ENCODE data around the gene TRAPPC14. TPM values are rescaled to one million over a fixed set of nuclear protein-coding genes. Genes with fewer than 3 reads are reported as not detected.

TRAPPC14 gene
- total and polyA plus RNA-seq, 2 of the 13 experiments (the other 11 are each of a cell fraction or from before 2014, with no cell fraction given), result 4.7 to 9.6 TPM

DNA sequence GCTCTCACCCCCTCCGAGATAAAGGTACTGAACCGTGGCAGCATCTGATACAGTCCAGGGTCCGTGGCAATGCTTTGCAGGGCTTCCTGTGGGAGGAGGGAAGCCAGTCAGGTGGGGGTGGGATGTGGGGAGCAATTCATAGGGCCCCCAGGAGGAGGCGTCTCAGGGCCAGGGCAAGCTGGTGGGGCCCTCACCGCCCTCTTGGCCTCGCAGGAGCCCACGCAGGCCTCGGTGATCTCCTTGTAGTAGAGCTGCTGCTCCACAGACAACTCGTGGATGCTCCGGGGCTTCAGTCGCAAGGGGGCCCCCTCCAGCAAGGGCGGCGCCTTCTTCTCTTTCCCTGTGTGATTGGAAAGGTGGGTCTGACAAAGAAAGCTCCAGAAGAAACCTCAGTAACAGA, 46.6 kb downstream of the TRAPPC14 start:
- Histone ChIP-seq H3K4me3 (replicated peaks in 1 of 3; ENCODE audit: insufficient read depth in 1 of 3, low read depth in 2 of 3, low read length in 3 of 3) (no peak overlapping the region), H2AFZ (ENCODE audit: low read length) (no peak overlapping the region), H3K4me1 (ENCODE audit: insufficient read depth, low read length) (peaks cover 22% of the 10 kb centered on the region), H3K79me2 (ENCODE audit: insufficient read depth, low read length) (no peaks in the 10 kb centered on the region), H3K9ac (ENCODE audit: insufficient read depth, low read depth, low read length) (no peak overlapping the region), H4K20me1 (ENCODE audit: insufficient read depth, low read length) (no peaks in the 10 kb centered on the region), H3K9me3 (ENCODE audit: low read length) (no peaks in the 10 kb centered on the region), H3K4me2 (ENCODE audit: low read depth, low read length) (no peak overlapping the region), H3K27ac (ENCODE audit: extremely low read length, insufficient read depth, low read length) (no peak overlapping the region), H3K27me3 (ENCODE audit: control insufficient read depth in 1 of 2, insufficient read depth in 2 of 2, low read length in 2 of 2) (no peaks in the 10 kb centered on the region), H3K36me3 (replicated peaks in 1 of 2; ENCODE audit: control insufficient read depth in 1 of 2, insufficient read depth in 2 of 2, low read length in 2 of 2) (peaks cover 6 to 33% of the 10 kb centered on the region in 2 experiments; a peak in 4 of 5 replicates)
- peak; percentile 16; the same call in 1 of the 3 replicates for ATAC-seq
- in situ Hi-C loops (cut with HindIII; ENCODE audit: extremely low pct_ligation_motif_present, low pct_unique_long_range_greater_than_20kb), result no loop called here
- DNase-seq (ENCODE audit: low spot score), result no peak
- no peak for FAIRE-seq
- WGBS (ENCODE audit: low lambda C conversion rate), result 92% methylated on average over 10 of the region's 13 CpGs
- POLR2A ChIA-PET, result no interaction called here
- BruUV-seq (replicated peaks), result no TSS peak
- CTCF ChIA-PET (ENCODE audit: low intra/inter-chr PET ratio, low total read pairs), result no interaction called here
- intact Hi-C loops (cut with micrococcal nuclease; ENCODE audit: unreplicated experiment), result no loop called here
- TF ChIP-seq ZNF792 (CRISPR knock-in tag; IDR thresholded peaks at IDR 0.05) (no peak), IKZF4 (CRISPR knock-in tag; IDR thresholded peaks at IDR 0.05; ENCODE audit: borderline replicate concordance, low read depth, not compliant biosample characterization) (no peak), RARA (CRISPR knock-in tag; IDR thresholded peaks at IDR 0.05) (no peak), ATF7-NPFF (CRISPR knock-in tag; IDR thresholded peaks at IDR 0.05; ENCODE audit: low read depth) (no peak), DPF2 (CRISPR knock-in tag; IDR thresholded peaks at IDR 0.05; ENCODE audit: borderline replicate concordance, low read depth) (no peak), ZNF782 (CRISPR knock-in tag; IDR thresholded peaks at IDR 0.05; ENCODE audit: borderline replicate concordance) (no peak), KDM1A (CRISPR knock-in tag; IDR thresholded peaks at IDR 0.05) (no peak), ZKSCAN8 (CRISPR knock-in tag; IDR thresholded peaks at IDR 0.05; ENCODE audit: borderline replicate concordance) (no peak), SMARCC2 (IDR thresholded peaks at IDR 0.05) (no peak), REL (CRISPR knock-in tag; conservative IDR thresholded peaks at IDR 0.05) (no peak), EEA1 (CRISPR knock-in tag; IDR thresholded peaks at IDR 0.05; ENCODE audit: borderline replicate concordance) (no peak), ZNF569 (CRISPR knock-in tag; IDR thresholded peaks at IDR 0.05; ENCODE audit: borderline replicate concordance) (no peak)
- TF ChIP-seq, protein P1, sequence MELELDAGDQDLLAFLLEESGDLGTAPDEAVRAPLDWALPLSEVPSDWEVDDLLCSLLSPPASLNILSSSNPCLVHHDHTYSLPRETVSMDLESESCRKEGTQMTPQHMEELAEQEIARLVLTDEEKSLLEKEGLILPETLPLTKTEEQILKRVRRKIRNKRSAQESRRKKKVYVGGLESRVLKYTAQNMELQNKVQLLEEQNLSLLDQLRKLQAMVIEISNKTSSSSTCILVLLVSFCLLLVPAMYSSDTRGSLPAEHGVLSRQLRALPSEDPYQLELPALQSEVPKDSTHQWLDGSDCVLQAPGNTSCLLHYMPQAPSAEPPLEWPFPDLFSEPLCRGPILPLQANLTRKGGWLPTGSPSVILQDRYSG (CRISPR knock-in tag; IDR thresholded peaks at IDR 0.05), result no peak
- TF ChIP-seq, protein P2, sequence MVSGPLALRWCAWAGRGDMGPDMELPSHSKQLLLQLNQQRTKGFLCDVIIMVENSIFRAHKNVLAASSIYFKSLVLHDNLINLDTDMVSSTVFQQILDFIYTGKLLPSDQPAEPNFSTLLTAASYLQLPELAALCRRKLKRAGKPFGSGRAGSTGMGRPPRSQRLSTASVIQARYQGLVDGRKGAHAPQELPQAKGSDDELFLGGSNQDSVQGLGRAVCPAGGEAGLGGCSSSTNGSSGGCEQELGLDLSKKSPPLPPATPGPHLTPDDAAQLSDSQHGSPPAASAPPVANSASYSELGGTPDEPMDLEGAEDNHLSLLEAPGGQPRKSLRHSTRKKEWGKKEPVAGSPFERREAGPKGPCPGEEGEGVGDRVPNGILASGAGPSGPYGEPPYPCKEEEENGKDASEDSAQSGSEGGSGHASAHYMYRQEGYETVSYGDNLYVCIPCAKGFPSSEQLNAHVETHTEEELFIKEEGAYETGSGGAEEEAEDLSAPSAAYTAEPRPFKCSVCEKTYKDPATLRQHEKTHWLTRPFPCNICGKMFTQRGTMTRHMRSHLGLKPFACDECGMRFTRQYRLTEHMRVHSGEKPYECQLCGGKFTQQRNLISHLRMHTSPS (CRISPR knock-in tag; IDR thresholded peaks at IDR 0.05; ENCODE audit: low read depth), result no peak
- TF ChIP-seq, protein P3, sequence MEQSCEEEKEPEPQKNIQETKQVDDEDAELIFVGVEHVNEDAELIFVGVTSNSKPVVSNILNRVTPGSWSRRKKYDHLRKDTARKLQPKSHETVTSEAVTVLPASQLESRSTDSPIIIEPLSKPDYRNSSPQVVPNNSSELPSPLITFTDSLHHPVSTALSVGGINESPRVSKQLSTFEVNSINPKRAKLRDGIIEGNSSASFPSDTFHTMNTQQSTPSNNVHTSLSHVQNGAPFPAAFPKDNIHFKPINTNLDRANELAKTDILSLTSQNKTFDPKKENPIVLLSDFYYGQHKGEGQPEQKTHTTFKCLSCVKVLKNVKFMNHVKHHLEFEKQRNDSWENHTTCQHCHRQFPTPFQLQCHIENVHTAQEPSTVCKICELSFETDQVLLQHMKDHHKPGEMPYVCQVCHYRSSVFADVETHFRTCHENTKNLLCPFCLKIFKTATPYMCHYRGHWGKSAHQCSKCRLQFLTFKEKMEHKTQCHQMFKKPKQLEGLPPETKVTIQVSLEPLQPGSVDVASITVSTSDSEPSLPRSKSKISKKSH (CRISPR knock-in tag; IDR thresholded peaks at IDR 0.05; ENCODE audit: borderline replicate concordance), result no peak
- TF ChIP-seq, protein P4, sequence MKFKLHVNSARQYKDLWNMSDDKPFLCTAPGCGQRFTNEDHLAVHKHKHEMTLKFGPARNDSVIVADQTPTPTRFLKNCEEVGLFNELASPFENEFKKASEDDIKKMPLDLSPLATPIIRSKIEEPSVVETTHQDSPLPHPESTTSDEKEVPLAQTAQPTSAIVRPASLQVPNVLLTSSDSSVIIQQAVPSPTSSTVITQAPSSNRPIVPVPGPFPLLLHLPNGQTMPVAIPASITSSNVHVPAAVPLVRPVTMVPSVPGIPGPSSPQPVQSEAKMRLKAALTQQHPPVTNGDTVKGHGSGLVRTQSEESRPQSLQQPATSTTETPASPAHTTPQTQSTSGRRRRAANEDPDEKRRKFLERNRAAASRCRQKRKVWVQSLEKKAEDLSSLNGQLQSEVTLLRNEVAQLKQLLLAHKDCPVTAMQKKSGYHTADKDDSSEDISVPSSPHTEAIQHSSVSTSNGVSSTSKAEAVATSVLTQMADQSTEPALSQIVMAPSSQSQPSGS (CRISPR knock-in tag; IDR thresholded peaks at IDR 0.05), result no peak
- TF ChIP-seq, protein P5, sequence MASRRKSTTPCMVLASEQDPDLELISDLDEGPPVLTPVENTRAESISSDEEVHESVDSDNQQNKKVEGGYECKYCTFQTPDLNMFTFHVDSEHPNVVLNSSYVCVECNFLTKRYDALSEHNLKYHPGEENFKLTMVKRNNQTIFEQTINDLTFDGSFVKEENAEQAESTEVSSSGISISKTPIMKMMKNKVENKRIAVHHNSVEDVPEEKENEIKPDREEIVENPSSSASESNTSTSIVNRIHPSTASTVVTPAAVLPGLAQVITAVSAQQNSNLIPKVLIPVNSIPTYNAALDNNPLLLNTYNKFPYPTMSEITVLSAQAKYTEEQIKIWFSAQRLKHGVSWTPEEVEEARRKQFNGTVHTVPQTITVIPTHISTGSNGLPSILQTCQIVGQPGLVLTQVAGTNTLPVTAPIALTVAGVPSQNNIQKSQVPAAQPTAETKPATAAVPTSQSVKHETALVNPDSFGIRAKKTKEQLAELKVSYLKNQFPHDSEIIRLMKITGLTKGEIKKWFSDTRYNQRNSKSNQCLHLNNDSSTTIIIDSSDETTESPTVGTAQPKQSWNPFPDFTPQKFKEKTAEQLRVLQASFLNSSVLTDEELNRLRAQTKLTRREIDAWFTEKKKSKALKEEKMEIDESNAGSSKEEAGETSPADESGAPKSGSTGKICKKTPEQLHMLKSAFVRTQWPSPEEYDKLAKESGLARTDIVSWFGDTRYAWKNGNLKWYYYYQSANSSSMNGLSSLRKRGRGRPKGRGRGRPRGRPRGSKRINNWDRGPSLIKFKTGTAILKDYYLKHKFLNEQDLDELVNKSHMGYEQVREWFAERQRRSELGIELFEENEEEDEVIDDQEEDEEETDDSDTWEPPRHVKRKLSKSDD (CRISPR knock-in tag; IDR thresholded peaks at IDR 0.05; ENCODE audit: low read depth), result no peak

Data from HepG2 (cell line).